ENCODE measurements around the gene UNK. TPM values are rescaled to one million over a fixed set of nuclear protein-coding genes. Genes with fewer than 3 reads are reported as not detected.

Gene UNK
- total and polyA plus RNA-seq, 4 donors, result 4.0 to 16.4 (median 8.9) TPM

DNA sequence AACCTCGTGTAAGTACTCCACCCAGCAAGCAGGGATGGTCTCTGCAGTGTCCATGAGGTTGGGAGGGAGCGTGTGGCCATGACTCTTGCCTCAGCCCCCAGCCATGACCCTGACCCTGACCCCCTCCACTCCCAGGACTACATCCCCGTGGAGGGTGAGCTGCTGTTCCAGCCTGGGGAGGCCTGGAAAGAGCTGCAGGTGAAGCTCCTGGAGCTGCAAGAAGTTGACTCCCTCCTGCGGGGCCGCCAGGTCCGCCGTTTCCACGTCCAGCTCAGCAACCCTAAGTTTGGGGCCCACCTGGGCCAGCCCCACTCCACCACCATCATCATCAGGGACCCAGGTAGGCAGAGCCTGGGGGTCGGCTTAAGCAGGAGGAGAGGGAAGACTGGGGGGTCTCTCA, 35.9 kb upstream of the UNK start:
- Histone ChIP-seq H3K27ac (ENCODE audit: low read depth in 1 of 2, low read length in 2 of 2) (no peak overlapping the region), H3K27me3 (ENCODE audit: control insufficient read depth in 4 of 4, insufficient read depth in 4 of 4, low read length in 3 of 4) (no peaks in the 10 kb centered on the region), H3K4me3 (ENCODE audit: low read depth in 1 of 3, low read length in 3 of 3) (no peak overlapping the region), H3K9me3 (ENCODE audit: control insufficient read depth in 4 of 4, low read length in 3 of 4) (no peaks in the 10 kb centered on the region), H3K9ac (ENCODE audit: low read depth in 1 of 2, low read length in 2 of 2) (no peak overlapping the region), H3K4me1 (ENCODE audit: control insufficient read depth in 4 of 4, insufficient read depth in 4 of 4, low read length in 3 of 4) (peaks cover 0 to 17% (median 4%) of the 10 kb centered on the region in 4 donors), H3K36me3 (ENCODE audit: control insufficient read depth in 4 of 4, insufficient read depth in 3 of 4, low read depth in 1 of 4, low read length in 3 of 4) (no peaks in the 10 kb centered on the region)
- no peak for DNase-seq (ENCODE audit: low spot score)
- WGBS, result 78% methylated on average over 9 of the region's 9 CpGs
- TF ChIP-seq, protein P1, sequence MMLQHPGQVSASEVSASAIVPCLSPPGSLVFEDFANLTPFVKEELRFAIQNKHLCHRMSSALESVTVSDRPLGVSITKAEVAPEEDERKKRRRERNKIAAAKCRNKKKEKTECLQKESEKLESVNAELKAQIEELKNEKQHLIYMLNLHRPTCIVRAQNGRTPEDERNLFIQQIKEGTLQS (IDR thresholded peaks at IDR 0.05), result no peak
- TF ChIP-seq RXRA (IDR thresholded peaks at IDR 0.05) (no peak), EGR1 (IDR thresholded peaks at IDR 0.05; ENCODE audit: low read depth in 2 of 2) (no peak), HNF4G (IDR thresholded peaks at IDR 0.05) (no peak), YY1 (IDR thresholded peaks at IDR 0.05) (no peak), HNF4A (conservative IDR thresholded peaks at IDR 0.05) (no peak), GABPA (IDR thresholded peaks at IDR 0.05 in 1 of 2, conservative IDR thresholded peaks at IDR 0.05 in 1 of 2) (no peak), RAD21 (IDR thresholded peaks at IDR 0.05) (no peak), FOXA1 (IDR thresholded peaks at IDR 0.05) (no peak), JUND (IDR thresholded peaks at IDR 0.05) (no peak), NR2F2 (IDR thresholded peaks at IDR 0.05) (no peak), FOXA2 (IDR thresholded peaks at IDR 0.05) (no peak), TAF1 (conservative IDR thresholded peaks at IDR 0.05) (no peak), SP1 (IDR thresholded peaks at IDR 0.05) (no peak)
- TF ChIP-seq, protein P2, sequence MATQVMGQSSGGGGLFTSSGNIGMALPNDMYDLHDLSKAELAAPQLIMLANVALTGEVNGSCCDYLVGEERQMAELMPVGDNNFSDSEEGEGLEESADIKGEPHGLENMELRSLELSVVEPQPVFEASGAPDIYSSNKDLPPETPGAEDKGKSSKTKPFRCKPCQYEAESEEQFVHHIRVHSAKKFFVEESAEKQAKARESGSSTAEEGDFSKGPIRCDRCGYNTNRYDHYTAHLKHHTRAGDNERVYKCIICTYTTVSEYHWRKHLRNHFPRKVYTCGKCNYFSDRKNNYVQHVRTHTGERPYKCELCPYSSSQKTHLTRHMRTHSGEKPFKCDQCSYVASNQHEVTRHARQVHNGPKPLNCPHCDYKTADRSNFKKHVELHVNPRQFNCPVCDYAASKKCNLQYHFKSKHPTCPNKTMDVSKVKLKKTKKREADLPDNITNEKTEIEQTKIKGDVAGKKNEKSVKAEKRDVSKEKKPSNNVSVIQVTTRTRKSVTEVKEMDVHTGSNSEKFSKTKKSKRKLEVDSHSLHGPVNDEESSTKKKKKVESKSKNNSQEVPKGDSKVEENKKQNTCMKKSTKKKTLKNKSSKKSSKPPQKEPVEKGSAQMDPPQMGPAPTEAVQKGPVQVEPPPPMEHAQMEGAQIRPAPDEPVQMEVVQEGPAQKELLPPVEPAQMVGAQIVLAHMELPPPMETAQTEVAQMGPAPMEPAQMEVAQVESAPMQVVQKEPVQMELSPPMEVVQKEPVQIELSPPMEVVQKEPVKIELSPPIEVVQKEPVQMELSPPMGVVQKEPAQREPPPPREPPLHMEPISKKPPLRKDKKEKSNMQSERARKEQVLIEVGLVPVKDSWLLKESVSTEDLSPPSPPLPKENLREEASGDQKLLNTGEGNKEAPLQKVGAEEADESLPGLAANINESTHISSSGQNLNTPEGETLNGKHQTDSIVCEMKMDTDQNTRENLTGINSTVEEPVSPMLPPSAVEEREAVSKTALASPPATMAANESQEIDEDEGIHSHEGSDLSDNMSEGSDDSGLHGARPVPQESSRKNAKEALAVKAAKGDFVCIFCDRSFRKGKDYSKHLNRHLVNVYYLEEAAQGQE (IDR thresholded peaks at IDR 0.05), result no peak
- TF ChIP-seq, protein P3, sequence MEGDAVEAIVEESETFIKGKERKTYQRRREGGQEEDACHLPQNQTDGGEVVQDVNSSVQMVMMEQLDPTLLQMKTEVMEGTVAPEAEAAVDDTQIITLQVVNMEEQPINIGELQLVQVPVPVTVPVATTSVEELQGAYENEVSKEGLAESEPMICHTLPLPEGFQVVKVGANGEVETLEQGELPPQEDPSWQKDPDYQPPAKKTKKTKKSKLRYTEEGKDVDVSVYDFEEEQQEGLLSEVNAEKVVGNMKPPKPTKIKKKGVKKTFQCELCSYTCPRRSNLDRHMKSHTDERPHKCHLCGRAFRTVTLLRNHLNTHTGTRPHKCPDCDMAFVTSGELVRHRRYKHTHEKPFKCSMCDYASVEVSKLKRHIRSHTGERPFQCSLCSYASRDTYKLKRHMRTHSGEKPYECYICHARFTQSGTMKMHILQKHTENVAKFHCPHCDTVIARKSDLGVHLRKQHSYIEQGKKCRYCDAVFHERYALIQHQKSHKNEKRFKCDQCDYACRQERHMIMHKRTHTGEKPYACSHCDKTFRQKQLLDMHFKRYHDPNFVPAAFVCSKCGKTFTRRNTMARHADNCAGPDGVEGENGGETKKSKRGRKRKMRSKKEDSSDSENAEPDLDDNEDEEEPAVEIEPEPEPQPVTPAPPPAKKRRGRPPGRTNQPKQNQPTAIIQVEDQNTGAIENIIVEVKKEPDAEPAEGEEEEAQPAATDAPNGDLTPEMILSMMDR (IDR thresholded peaks at IDR 0.05; ENCODE audit: low read depth, low read length, missing input control), result no peak
- TF ChIP-seq, protein P4, sequence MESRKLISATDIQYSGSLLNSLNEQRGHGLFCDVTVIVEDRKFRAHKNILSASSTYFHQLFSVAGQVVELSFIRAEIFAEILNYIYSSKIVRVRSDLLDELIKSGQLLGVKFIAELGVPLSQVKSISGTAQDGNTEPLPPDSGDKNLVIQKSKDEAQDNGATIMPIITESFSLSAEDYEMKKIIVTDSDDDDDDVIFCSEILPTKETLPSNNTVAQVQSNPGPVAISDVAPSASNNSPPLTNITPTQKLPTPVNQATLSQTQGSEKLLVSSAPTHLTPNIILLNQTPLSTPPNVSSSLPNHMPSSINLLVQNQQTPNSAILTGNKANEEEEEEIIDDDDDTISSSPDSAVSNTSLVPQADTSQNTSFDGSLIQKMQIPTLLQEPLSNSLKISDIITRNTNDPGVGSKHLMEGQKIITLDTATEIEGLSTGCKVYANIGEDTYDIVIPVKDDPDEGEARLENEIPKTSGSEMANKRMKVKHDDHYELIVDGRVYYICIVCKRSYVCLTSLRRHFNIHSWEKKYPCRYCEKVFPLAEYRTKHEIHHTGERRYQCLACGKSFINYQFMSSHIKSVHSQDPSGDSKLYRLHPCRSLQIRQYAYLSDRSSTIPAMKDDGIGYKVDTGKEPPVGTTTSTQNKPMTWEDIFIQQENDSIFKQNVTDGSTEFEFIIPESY (IDR thresholded peaks at IDR 0.05), result no peak
- TF ChIP-seq, protein P5, sequence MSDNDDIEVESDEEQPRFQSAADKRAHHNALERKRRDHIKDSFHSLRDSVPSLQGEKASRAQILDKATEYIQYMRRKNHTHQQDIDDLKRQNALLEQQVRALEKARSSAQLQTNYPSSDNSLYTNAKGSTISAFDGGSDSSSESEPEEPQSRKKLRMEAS (IDR thresholded peaks at IDR 0.05), result no peak
